Daoy (cell line): ENCODE results near the gene VDR. TPM values are rescaled to one million over a fixed set of nuclear protein-coding genes. Genes with fewer than 3 reads are reported as not detected.

Experiments used
- DNase-seq: peaks from one replicate; pipeline ENCODE4 v3.0.0-alpha.2; 2015; ENCODE audit warnings: low read depth
- total RNA-seq: library from RNA; depleted of rRNA; stranded (reverse); fragments of >200 nt; shearing (Covaris generic); gene quantifications from 2 replicates; pipeline ENCODE4 v1.2.3, GENCODE V29; 2014

Gene VDR
- total RNA-seq, 1 experiment from 2014 or later: 10.1 TPM

- DNase-seq: no peak
Measured at GRCh38 chr12:47868552-47869031, 36.2 kb downstream of the VDR start.

GRCh38 chr12:47868041-47868440 lies 36.8 kb downstream of the VDR start:
- peak; percentile 28 for DNase-seq

GRCh38 chr12:47867495-47867941 lies 37.3 kb downstream of the VDR start:
- peak; percentile 78 for DNase-seq

GRCh38 chr12:47864646-47865235 lies 40.1 kb downstream of the VDR start:
- DNase-seq: no peak

- DNase-seq: no peak
Measured at GRCh38 chr12:47863985-47864384, 40.8 kb downstream of the VDR start.

GRCh38 chr12:47863467-47863866 lies 41.3 kb downstream of the VDR start:
- no peak for DNase-seq

- no peak for DNase-seq
Measured at GRCh38 chr12:47862881-47863280, 41.9 kb downstream of the VDR start.

GRCh38 chr12:47862167-47862750 lies 42.5 kb downstream of the VDR start:
- no peak for DNase-seq

GRCh38 chr12:47860873-47861272 lies 43.9 kb downstream of the VDR start:
- no peak for DNase-seq

- no peak for DNase-seq
Measured at GRCh38 chr12:47860279-47860841, 44.4 kb downstream of the VDR start.

- no peak for DNase-seq
Measured at GRCh38 chr12:47858511-47859266, 46.1 kb downstream of the VDR start.

- no peak for DNase-seq
Measured at GRCh38 chr12:47856721-47857575, 47.8 kb downstream of the VDR start.

- no peak for DNase-seq
Measured at GRCh38 chr12:47856094-47856493, 48.7 kb downstream of the VDR start.

- no peak for DNase-seq
Measured at GRCh38 chr12:47855502-47855901, 49.3 kb downstream of the VDR start.

- DNase-seq: no peak
Measured at GRCh38 chr12:47854531-47854930, 50.3 kb downstream of the VDR start.

- no peak for DNase-seq
Measured at GRCh38 chr12:47852096-47852571, 52.7 kb downstream of the VDR start.

GRCh38 chr12:47851303-47851952 lies 53.4 kb downstream of the VDR start:
- DNase-seq: no peak

- DNase-seq: no peak
Measured at GRCh38 chr12:47850153-47851084, 54.4 kb downstream of the VDR start.

- DNase-seq: no peak
Measured at GRCh38 chr12:47849261-47849660, 55.5 kb downstream of the VDR start.

GRCh38 chr12:47848853-47849252 lies 55.9 kb downstream of the VDR start:
- no peak for DNase-seq
